Gastroesophageal sphincter (tissue), 4 donors: ENCODE data around the gene SPRING1. TPM values are rescaled to one million over a fixed set of nuclear protein-coding genes. Genes with fewer than 3 reads are reported as not detected.

Experiments used
- small RNA-seq, 4 donors: library from RNA; depleted of rRNA; stranded (forward); fragments of <200 nt; gene quantifications; one replicate each; pipeline ENCODE3, GENCODE V24; 2016
- total RNA-seq, 4 donors: library from RNA; depleted of rRNA; stranded (reverse); fragments of >200 nt; gene quantifications; one replicate each; pipeline ENCODE4 v1.1.0, GENCODE V29; 2016

Gene SPRING1
- total RNA-seq, 4 donors from 2014 or later: 5.8 to 18.7 (median 13.4) TPM

Small RNAs within 50 kb of the gene (small RNA-seq; reads per million reads assigned to genes)
- 0 reads per million in 4 donors for gene RNU6-558P

Other genes starting within 250 kb of the SPRING1 start
- 1 to 10 TPM in 3 of 4 donors, not detected in 1; 1.1 to 1.8 (median 1.8) TPM for gene MAP1LC3B2, start 178.7 kb downstream of the SPRING1 start, total RNA-seq
- under 1 TPM in 2 of 4 donors, not detected in 2; 0.31 to 0.54 TPM for gene RNFT2, start 246 bp upstream of the SPRING1 start, total RNA-seq
- gene HRK, start 143.4 kb upstream of the SPRING1 start, total RNA-seq: under 1 TPM in 3 of 4 donors, not detected in 1; under 0.01 to 0.45 (median 0.08) TPM
- gene FBXW8, start 172.9 kb upstream of the SPRING1 start, total RNA-seq: 10 to 100 TPM; 10.1 to 17.9 (median 13.7) TPM